GM12865 (cell line): ENCODE data around the gene GJA5.

Source experiments
- DNase-seq: peaks from one replicate; pipeline ENCODE4 v3.0.0; 2010; ENCODE audit warnings: low read depth
- H3K4me3 ChIP-seq: 2 replicates; pipeline ENCODE4 v1.5.1; 2011; ENCODE audit warnings: mild to moderate bottlenecking, low read depth, low read length, control low read depth
- TF ChIP-seq, protein P1 (sequence below): IDR thresholded peaks from 2 replicates; pipeline ENCODE4 v1.5.1; 2011; ENCODE audit warnings: low read length, control low read depth, low read depth, inconsistent platforms; ENCODE audit not compliant: insufficient read depth; ENCODE audit errors: missing control alignments

Gene GJA5

DNA sequence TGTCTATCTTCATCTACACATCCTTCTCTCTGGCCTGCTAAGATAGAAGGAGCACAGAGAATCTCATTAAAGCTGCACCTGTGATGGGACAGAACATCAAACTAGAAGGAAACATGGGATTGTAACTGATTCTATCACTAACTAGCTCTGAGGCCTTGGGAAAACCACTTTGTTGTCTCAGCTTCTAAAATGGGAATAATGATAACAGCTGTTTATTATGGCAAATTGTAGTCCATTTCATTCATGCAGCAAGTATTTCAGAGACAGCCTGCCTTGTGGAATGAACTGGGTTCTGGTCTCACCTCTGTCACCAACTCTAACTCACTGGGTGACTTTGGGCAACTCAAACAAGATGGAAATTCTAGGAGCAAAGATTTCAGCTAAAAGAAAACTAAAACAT lies 12.4 kb downstream of the GJA5 start:
- H3K4me3 ChIP-seq, result no peak overlapping the region
- TF ChIP-seq, protein P1, sequence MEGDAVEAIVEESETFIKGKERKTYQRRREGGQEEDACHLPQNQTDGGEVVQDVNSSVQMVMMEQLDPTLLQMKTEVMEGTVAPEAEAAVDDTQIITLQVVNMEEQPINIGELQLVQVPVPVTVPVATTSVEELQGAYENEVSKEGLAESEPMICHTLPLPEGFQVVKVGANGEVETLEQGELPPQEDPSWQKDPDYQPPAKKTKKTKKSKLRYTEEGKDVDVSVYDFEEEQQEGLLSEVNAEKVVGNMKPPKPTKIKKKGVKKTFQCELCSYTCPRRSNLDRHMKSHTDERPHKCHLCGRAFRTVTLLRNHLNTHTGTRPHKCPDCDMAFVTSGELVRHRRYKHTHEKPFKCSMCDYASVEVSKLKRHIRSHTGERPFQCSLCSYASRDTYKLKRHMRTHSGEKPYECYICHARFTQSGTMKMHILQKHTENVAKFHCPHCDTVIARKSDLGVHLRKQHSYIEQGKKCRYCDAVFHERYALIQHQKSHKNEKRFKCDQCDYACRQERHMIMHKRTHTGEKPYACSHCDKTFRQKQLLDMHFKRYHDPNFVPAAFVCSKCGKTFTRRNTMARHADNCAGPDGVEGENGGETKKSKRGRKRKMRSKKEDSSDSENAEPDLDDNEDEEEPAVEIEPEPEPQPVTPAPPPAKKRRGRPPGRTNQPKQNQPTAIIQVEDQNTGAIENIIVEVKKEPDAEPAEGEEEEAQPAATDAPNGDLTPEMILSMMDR, result no peak
- DNase-seq, result no peak

DNA sequence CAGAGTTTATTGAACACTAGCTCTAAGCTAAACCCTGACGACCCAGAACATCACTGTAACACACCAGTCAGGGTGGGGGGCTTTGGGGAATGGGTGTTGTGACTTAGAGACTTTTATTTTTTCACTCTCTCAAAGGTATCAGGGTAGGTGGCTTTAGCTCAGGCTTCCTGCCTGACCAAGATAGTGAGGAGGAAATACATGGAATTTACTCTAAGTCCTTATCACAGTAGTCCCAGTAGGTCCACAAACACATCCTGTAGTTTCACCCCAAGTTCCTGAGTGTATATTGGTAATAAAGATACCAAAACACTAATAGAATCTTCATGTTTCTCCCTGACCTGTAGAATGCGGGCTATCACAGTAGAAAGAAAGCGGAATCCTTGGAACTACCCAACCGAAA lies 15.1 kb downstream of the GJA5 start:
- no peak overlapping the region for H3K4me3 ChIP-seq
- TF ChIP-seq, protein P1, result no peak
- no peak for DNase-seq

DNA sequence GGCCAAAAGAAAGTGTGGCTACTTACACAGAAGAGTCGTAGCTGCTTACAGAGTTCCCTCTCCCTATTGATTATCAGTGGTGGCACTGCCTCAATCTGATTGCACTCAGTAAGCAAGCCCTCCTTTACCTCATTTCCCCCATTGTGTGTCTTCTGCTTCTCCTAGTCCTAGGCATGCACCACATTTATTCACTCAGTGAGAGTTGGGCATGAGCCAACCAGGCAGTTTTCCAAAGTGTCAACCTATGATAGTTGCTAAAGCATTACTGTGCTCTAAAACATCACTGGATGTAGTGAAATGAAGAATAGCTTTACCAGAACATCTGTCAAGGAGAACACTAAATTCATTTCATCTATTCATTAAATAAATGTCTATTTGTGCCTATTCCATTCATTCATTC lies 19.3 kb downstream of the GJA5 start:
- TF ChIP-seq, protein P1, result no peak
- H3K4me3 ChIP-seq, result no peak overlapping the region
- no peak for DNase-seq

DNA sequence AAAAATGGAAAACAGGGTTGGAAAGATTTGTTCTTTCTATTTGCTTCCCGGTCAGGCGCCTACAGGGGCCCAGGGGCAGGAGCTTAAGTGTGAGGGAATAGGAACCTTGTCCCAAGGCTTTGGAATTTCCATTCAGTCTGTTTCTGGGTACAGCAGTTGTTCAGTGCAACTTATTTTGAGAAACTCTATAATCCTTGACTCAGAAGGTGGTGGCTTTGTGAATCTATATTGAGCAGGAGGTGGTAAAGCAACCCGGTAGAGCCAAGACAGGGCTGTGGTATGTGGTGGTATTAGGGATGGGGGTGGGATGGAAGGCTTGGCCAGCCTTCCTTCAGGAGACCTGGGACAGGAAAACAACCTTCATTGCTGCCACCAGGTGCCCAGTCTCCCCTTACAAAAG lies 20.0 kb downstream of the GJA5 start:
- no peak overlapping the region for H3K4me3 ChIP-seq
- no peak for DNase-seq
- TF ChIP-seq, protein P1, result no peak

DNA sequence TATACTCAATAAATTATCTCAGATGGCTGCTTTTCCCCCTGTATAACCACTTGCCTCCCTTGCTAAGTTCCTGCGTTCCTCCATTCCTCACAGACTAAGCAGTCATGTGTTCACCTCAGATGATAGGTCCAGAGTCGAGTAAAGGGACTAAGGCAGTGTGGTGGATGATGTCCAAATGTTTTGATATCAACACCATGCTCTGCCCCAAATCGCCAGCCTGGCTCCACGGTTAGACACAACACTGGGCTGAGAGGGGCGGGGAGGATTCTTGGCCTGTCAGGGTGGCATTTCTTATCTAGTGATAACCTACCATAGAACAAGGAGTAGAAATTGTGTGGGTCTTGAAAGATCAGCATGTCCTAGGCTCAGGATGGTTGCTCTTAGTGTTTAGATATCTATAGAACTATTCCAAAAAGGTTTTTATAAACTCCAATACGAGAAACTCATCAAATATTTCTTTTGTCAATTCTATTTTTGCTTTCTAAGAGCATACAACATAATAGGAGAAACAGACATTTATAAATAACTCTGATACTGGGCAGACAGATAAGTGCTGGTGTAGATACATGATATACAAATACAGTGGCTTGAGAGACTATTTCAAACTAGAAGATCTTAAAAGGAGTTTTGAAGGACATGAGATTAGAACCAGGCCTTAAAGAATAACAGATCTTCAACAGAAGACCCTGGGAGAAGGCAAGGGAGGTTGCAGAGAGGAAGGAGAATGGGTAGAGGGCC lies 21.5 kb downstream of the GJA5 start:
- TF ChIP-seq, protein P1, result no peak
- DNase-seq, result no peak

DNA sequence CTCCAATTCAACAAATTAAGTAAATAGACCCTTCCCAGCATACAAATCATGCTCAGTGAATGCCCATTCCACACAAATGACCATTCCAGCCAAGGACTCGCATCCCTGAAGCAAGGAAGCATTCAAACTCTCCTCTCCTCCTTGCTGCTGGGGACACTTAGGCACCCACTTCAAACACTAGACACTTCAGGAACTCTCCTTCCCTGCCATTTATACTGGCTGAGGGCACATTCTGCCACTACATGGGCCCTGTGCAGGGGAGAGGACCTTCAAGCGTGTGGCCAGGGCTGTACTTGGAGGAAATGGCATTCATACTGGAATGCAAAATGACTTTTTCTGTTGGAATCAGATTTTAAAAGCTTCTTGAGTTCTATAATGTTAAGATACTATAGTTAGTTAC lies 22.3 kb downstream of the GJA5 start:
- DNase-seq, result no peak
- TF ChIP-seq, protein P1, result no peak
- no peak overlapping the region for H3K4me3 ChIP-seq

More for the DNA sequence above, 21.5 kb downstream of the GJA5 start:
- no peak overlapping the region for H3K4me3 ChIP-seq

DNA sequence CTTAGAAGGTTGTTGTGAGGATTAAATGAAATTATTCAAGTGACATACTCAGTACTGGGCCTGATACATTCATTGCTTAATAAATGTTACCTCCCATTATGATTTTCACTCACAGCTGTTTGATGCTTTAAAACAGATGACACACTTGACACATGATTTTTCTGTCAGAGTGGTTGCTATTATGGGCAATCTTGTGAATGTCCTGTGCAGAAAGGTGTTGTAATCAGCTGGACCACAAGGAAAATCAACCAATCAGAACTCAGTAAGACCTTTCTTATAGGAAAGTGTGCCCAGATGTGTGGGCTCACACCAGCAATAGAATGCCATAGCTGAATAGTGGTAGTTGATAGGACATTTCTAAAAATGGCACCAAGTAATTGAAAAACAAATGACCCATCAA lies 23.5 kb downstream of the GJA5 start:
- no peak overlapping the region for H3K4me3 ChIP-seq
- TF ChIP-seq, protein P1, result no peak
- no peak for DNase-seq
